ENCODE results near the gene ADGRB2.

- TF ChIP-seq CTCF (IDR thresholded peaks at IDR 0.05) (no peak), POLR2A (IDR thresholded peaks at IDR 0.05) (no peak), POLR2AphosphoS5 (IDR thresholded peaks at IDR 0.05) (no peak)
Measured at GRCh38 chr1:31708324-31708723, 55.8 kb downstream of the ADGRB2 start.
